ENCODE results near the gene KRT39. TPM values are rescaled to one million over a fixed set of nuclear protein-coding genes. Genes with fewer than 3 reads are reported as not detected.
"Not testable (repeated sequence)": the region's sequence is repeated elsewhere in the genome, so short reads cannot be mapped to it uniquely, and the experiment has no call there.

The KRT39 gene
- total and polyA plus RNA-seq, 10 of the 15 experiments (the other 5 are each of a cell fraction or from before 2014, with no cell fraction given): not detected

DNA sequence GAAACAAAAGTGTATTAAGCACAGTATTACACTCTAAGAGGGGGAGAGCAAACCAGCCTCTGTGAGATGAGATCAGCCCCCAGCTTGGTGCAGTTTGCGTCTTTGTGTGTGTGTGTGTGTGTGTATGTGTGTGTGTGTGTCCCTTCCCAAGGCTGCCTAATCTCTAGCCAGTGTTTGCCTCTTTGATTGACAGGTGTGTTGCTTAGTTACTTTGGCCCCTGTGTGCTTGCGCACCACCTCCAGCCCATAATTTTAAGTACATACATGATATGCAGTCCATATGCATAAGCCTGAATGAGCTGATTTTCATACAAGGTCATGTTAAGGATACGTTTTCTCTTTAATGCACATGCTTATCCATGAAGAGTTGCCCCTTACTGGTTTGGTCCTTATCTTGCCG, 35.0 kb upstream of the KRT39 start:
- ATAC-seq (no peak), FAIRE-seq (no peak), DNase-seq (ENCODE audit: low read depth, low spot score) (no peak)
- H3K36me3 ChIP-seq (ENCODE audit: control insufficient read depth in 2 of 2, insufficient read depth in 2 of 2, low read length in 1 of 2): no peaks in the 10 kb centered on the region
- WGBS (ENCODE audit: insufficient coverage, insufficient replicate concordance, low lambda C conversion rate, missing lambda C conversion rate): 52% methylated on average over 4 of the region's 4 CpGs
- no peaks in the 10 kb centered on the region for H3K9me3 ChIP-seq (replicated peaks; ENCODE audit: control insufficient read depth, insufficient read depth, low read length)
- no peak overlapping the region for H2AFZ ChIP-seq (ENCODE audit: control insufficient read depth, low read depth, low read length)
- intact Hi-C loops (cut with micrococcal nuclease; ENCODE audit: unreplicated experiment): no loop called here
- no peaks in the 10 kb centered on the region for H4K20me1 ChIP-seq (ENCODE audit: control insufficient read depth, insufficient read depth)
- peaks cover 0 to 1% of the 10 kb centered on the region in 2 experiments; a peak in 2 of 4 replicates for H3K27me3 ChIP-seq (replicated peaks in 1 of 2; ENCODE audit: control insufficient read depth in 2 of 2, insufficient read depth in 2 of 2, low read length in 1 of 2)
- TF ChIP-seq, protein P1, sequence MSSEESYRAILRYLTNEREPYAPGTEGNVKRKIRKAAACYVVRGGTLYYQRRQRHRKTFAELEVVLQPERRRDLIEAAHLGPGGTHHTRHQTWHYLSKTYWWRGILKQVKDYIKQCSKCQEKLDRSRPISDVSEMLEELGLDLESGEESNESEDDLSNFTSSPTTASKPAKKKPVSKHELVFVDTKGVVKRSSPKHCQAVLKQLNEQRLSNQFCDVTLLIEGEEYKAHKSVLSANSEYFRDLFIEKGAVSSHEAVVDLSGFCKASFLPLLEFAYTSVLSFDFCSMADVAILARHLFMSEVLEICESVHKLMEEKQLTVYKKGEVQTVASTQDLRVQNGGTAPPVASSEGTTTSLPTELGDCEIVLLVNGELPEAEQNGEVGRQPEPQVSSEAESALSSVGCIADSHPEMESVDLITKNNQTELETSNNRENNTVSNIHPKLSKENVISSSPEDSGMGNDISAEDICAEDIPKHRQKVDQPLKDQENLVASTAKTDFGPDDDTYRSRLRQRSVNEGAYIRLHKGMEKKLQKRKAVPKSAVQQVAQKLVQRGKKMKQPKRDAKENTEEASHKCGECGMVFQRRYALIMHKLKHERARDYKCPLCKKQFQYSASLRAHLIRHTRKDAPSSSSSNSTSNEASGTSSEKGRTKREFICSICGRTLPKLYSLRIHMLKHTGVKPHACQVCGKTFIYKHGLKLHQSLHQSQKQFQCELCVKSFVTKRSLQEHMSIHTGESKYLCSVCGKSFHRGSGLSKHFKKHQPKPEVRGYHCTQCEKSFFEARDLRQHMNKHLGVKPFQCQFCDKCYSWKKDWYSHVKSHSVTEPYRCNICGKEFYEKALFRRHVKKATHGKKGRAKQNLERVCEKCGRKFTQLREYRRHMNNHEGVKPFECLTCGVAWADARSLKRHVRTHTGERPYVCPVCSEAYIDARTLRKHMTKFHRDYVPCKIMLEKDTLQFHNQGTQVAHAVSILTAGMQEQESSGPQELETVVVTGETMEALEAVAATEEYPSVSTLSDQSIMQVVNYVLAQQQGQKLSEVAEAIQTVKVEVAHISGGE (CRISPR knock-in tag; IDR thresholded peaks at IDR 0.05): no peak
- TF ChIP-seq, protein P2, sequence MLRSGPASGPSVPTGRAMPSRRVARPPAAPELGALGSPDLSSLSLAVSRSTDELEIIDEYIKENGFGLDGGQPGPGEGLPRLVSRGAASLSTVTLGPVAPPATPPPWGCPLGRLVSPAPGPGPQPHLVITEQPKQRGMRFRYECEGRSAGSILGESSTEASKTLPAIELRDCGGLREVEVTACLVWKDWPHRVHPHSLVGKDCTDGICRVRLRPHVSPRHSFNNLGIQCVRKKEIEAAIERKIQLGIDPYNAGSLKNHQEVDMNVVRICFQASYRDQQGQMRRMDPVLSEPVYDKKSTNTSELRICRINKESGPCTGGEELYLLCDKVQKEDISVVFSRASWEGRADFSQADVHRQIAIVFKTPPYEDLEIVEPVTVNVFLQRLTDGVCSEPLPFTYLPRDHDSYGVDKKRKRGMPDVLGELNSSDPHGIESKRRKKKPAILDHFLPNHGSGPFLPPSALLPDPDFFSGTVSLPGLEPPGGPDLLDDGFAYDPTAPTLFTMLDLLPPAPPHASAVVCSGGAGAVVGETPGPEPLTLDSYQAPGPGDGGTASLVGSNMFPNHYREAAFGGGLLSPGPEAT (IDR thresholded peaks at IDR 0.05; ENCODE audit: low read depth): no peak
- TF ChIP-seq RB1 (IDR thresholded peaks at IDR 0.05; ENCODE audit: borderline replicate concordance) (no peak), NFXL1 (IDR thresholded peaks at IDR 0.05; ENCODE audit: borderline replicate concordance) (no peak), SUZ12 (IDR thresholded peaks at IDR 0.05; ENCODE audit: unreplicated experiment) (no peak), FOXK2 (IDR thresholded peaks at IDR 0.05) (no peak)
- H3K4me3 ChIP-seq: no peak overlapping the region
- ChIA-PET SMC1A (ENCODE audit: uncharacterized antibody, unreplicated experiment) (no interaction called here), CTCF (no interaction called here), POLR2A (no interaction called here), RAD21 (ENCODE audit: unreplicated experiment) (no interaction called here)
- no peak overlapping the region for H3K4me2 ChIP-seq (ENCODE audit: control insufficient read depth, insufficient read depth)
- no peak overlapping the region for H3K27ac ChIP-seq (ENCODE audit: control insufficient read depth, insufficient read depth)
- in situ Hi-C loops (cut with MboI): no loop called here
- no peaks in the 10 kb centered on the region for H3K79me2 ChIP-seq (ENCODE audit: control insufficient read depth, insufficient read depth, low read length)
- BruUV-seq (replicated peaks): no TSS peak
- H3K4me1 ChIP-seq (ENCODE audit: control insufficient read depth, insufficient read depth, low read length): no peaks in the 10 kb centered on the region
- no peak overlapping the region for H3K9ac ChIP-seq (ENCODE audit: control insufficient read depth, insufficient read depth, low read length)

DNA sequence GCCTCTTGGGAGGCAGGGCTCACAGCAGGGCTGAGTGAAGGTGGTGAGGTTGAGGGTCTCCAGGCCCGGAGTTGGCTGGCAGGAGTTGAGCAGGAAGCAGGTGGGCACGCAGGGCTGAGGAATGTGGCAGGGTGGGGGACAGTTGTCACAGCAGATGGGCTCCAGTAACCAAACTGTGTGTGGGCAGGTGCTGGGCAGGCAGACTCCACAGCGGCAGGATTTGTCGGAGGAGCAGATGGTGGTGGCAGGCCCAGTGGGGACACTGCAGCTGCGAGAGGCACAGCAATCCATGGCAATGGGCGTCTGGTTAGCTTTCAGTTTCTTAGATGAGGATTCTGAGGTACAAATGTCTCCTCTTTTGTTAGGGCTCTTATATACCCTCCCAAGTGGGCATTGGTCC, 32.8 kb upstream of the KRT39 start, which contains the start of gene KRTAP3-2:
Gene KRTAP3-2 (minus strand): TSS at position 344 of the 400 bp plus-strand sequence. CDS start 53 bp downstream, at position 291.
- WGBS (ENCODE audit: insufficient coverage, insufficient replicate concordance, low lambda C conversion rate, missing lambda C conversion rate): 46% methylated on average over 4 of the region's 6 CpGs
- BruUV-seq (replicated peaks); H4K20me1 ChIP-seq (ENCODE audit: control insufficient read depth, insufficient read depth); RAD21 ChIA-PET (ENCODE audit: unreplicated experiment); CTCF ChIA-PET; intact Hi-C loops (cut with micrococcal nuclease; ENCODE audit: unreplicated experiment); in situ Hi-C loops (cut with MboI); H3K9me3 ChIP-seq (replicated peaks; ENCODE audit: control insufficient read depth, insufficient read depth, low read length); H3K4me3 ChIP-seq; FAIRE-seq; H3K4me2 ChIP-seq (ENCODE audit: control insufficient read depth, insufficient read depth); ATAC-seq; H3K27ac ChIP-seq (ENCODE audit: control insufficient read depth, insufficient read depth); POLR2A ChIA-PET; H3K79me2 ChIP-seq (ENCODE audit: control insufficient read depth, insufficient read depth, low read length); SMC1A ChIA-PET (ENCODE audit: uncharacterized antibody, unreplicated experiment); DNase-seq (ENCODE audit: low read depth, low spot score); H3K9ac ChIP-seq (ENCODE audit: control insufficient read depth, insufficient read depth, low read length); H3K36me3 ChIP-seq (ENCODE audit: control insufficient read depth in 2 of 2, insufficient read depth in 2 of 2, low read length in 1 of 2); H3K4me1 ChIP-seq (ENCODE audit: control insufficient read depth, insufficient read depth, low read length); H2AFZ ChIP-seq (ENCODE audit: control insufficient read depth, low read depth, low read length); H3K27me3 ChIP-seq (replicated peaks in 1 of 2; ENCODE audit: control insufficient read depth in 2 of 2, insufficient read depth in 2 of 2, low read length in 1 of 2): not testable (repeated sequence)

All from GM12878 (cell line).